Measurements from ENCODE around the gene CDH13. TPM values are rescaled to one million over a fixed set of nuclear protein-coding genes. Genes with fewer than 3 reads are reported as not detected.
A peak's percentile ranks its signal among the peaks of the same experiment; 100 is the strongest.

CDH13 gene
- total RNA-seq, 4 donors from 2014 or later = 5.8 to 36.7 (median 20.4) TPM

GRCh38 chr16:82735186-82735585, 108.4 kb downstream of the CDH13 start:
- Histone ChIP-seq H3K36me3 (no peaks in the 10 kb centered on the region), H3K27me3 (no peaks in the 10 kb centered on the region), H3K9me3 (no peaks in the 10 kb centered on the region), H3K27ac (peak overlapping the region; percentile 86 to 90 (median 87)), H3K4me3 (peak overlapping the region in 3 of 4 donors; percentile 7 to 33 (median 14)), H3K4me1 (peaks cover 68% of the 10 kb centered on the region in 2 donors)
- intact Hi-C loops (cut with DNase I; ENCODE audit: low total_unique reads) = loop anchor here (2.0 to 10.0 kb wide), 4 partner anchors 48 to 330 kb away; no protein-coding TSS in a partner anchor
- peak; percentile 67 to 85 for DNase-seq
- in situ Hi-C loops (cut with MboI; ENCODE audit: low sequenced_read_pairs in 4 of 4) = no loop called here
- TF ChIP-seq POLR2A (IDR thresholded peaks at IDR 0.05) = no peak
- TF ChIP-seq CTCF (IDR thresholded peaks at IDR 0.05 in 4 of 5, conservative IDR thresholded peaks at IDR 0.05 in 1 of 5) = no peak
- ATAC-seq = peak; percentile 97 to 99

- H3K36me3 ChIP-seq = no peaks in the 10 kb centered on the region
- peak overlapping the region; percentile 86 to 90 (median 87) for H3K27ac ChIP-seq
- in situ Hi-C loops (cut with MboI; ENCODE audit: low sequenced_read_pairs in 4 of 4) = no loop called here
- peaks cover 66 to 67% of the 10 kb centered on the region in 2 donors for H3K4me1 ChIP-seq
- DNase-seq = no peak
- H3K27me3 ChIP-seq = no peaks in the 10 kb centered on the region
- TF ChIP-seq POLR2A (IDR thresholded peaks at IDR 0.05) = no peak
- TF ChIP-seq CTCF (IDR thresholded peaks at IDR 0.05 in 4 of 5, conservative IDR thresholded peaks at IDR 0.05 in 1 of 5) = no peak
- H3K4me3 ChIP-seq = peak overlapping the region in 3 of 4 donors; percentile 7 to 33 (median 14)
- intact Hi-C loops (cut with DNase I; ENCODE audit: low total_unique reads) = loop anchor here (2.0 to 10.0 kb wide), 4 partner anchors 47 to 329 kb away; no protein-coding TSS in a partner anchor
- no peaks in the 10 kb centered on the region for H3K9me3 ChIP-seq
- ATAC-seq = peak; percentile 42 to 60
Observed at GRCh38 chr16:82735673-82736091, 108.9 kb downstream of the CDH13 start.

GRCh38 chr16:82736224-82736623, 109.5 kb downstream of the CDH13 start:
- Histone ChIP-seq H3K4me1 (peaks cover 63 to 65% of the 10 kb centered on the region in 2 donors), H3K4me3 (peak overlapping the region in 3 of 4 donors; percentile 7 to 33 (median 14)), H3K27me3 (no peaks in the 10 kb centered on the region), H3K27ac (peak overlapping the region; percentile 86 to 90 (median 87)), H3K9me3 (no peaks in the 10 kb centered on the region), H3K36me3 (no peaks in the 10 kb centered on the region)
- TF ChIP-seq POLR2A (IDR thresholded peaks at IDR 0.05) (no peak), CTCF (IDR thresholded peaks at IDR 0.05 in 4 of 5, conservative IDR thresholded peaks at IDR 0.05 in 1 of 5) (no peak)
- in situ Hi-C loops (cut with MboI; ENCODE audit: low sequenced_read_pairs in 4 of 4) (no loop called here), intact Hi-C loops (cut with DNase I; ENCODE audit: low total_unique reads) (loop anchor here (5.0 to 10.0 kb wide), 2 partner anchors 104 to 329 kb away; no protein-coding TSS in a partner anchor)
- ATAC-seq (no peak), DNase-seq (no peak)

GRCh38 chr16:82738699-82739098, 111.9 kb downstream of the CDH13 start:
- intact Hi-C loops (cut with DNase I; ENCODE audit: low total_unique reads) = loop anchor here (5.0 to 10.0 kb wide), 2 partner anchors 106 to 326 kb away; no protein-coding TSS in a partner anchor
- in situ Hi-C loops (cut with MboI; ENCODE audit: low sequenced_read_pairs in 4 of 4) = no loop called here
- H3K27me3 ChIP-seq = no peaks in the 10 kb centered on the region
- peak overlapping the region in 3 of 4 donors; percentile 86 to 90 (median 88) for H3K27ac ChIP-seq
- TF ChIP-seq CTCF (IDR thresholded peaks at IDR 0.05 in 4 of 5, conservative IDR thresholded peaks at IDR 0.05 in 1 of 5) (peak in 4 of 5 experiments; percentile 13 to 46 (median 26)), POLR2A (IDR thresholded peaks at IDR 0.05) (no peak)
- no peaks in the 10 kb centered on the region for H3K36me3 ChIP-seq
- no peak overlapping the region for H3K4me3 ChIP-seq
- ATAC-seq = no peak
- peaks cover 48 to 50% of the 10 kb centered on the region in 2 donors for H3K4me1 ChIP-seq
- DNase-seq = no peak
- H3K9me3 ChIP-seq = no peaks in the 10 kb centered on the region
